IPS-11a (cell line): ENCODE data around the gene ISOC2.
A peak's percentile ranks its signal among the peaks of the same experiment; 100 is the strongest.
"Not testable (repeated sequence)": the region's sequence is repeated elsewhere in the genome, so short reads cannot be mapped to it uniquely, and the experiment has no call there.

Source experiments
- H3K4me3 ChIP-seq: one replicate; pipeline ENCODE4 v1.5.1; 2013; ENCODE audit warnings: low read depth, low read length, control low read depth

ISOC2 gene

DNA sequence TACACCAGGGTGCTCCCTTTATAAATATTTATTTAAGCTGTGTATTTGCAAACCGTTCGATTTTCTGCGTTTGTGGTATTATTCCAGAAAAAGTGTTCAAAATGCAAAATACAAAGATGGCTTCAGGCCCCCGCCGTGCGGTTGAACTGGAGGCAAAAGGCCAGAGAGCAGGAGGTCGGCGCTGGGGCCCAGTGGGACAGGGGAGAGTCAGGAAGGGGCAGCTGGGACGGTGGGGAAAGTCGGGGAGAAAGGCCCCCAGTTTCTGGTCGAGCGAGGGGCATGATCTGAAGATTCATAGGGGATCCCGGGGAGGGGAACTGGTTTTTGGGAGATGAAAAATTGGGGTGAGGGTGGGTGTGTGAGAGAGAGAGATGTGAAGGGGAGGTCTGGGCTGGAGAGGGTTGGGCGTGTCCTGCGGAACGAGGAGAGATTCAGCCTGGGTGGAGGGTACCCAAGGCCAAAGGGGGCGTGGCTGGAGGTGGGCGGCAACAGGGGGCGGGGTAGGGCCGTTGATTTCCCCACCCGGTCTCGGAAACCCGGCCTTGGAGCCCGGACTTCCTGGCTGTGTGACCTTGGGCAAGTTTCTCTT is 678 bp downstream of the ISOC2 start:
- H3K4me3 ChIP-seq: peak overlapping the region; percentile 65

DNA sequence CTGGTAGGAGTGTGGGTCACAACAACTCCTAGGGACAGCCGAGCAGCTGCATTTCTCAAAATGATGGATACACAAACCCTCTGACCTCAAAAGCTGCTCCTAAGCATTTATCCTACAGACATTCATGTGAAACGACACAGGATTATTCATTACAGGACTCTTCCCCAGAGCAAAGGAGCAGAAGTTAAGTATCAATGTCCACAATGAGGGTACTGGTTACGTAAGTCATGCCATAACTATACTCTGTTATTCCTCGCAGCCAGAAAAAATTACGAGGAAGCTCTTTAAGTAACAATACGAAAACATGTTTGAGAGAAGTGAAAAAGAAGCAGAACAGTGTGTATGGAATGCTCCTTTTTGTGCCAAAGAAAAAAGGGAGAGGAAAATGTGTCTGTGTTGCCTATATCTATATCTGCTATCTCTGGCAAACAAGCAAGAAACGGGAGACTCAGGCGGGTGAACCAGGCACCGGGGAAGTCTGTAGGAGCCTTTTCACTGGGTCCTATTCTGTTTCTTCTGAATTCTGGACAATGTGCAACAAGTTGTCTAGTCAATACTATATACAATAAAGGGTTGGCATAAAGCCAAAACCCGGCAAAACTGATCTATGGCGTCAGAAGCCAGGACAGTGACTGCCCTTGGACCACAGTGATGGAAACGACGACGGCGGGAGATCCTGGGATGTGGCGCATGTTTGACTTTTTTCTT is 1.3 kb downstream of the ISOC2 start:
- H3K4me3 ChIP-seq: peak overlapping the region; percentile 44

DNA sequence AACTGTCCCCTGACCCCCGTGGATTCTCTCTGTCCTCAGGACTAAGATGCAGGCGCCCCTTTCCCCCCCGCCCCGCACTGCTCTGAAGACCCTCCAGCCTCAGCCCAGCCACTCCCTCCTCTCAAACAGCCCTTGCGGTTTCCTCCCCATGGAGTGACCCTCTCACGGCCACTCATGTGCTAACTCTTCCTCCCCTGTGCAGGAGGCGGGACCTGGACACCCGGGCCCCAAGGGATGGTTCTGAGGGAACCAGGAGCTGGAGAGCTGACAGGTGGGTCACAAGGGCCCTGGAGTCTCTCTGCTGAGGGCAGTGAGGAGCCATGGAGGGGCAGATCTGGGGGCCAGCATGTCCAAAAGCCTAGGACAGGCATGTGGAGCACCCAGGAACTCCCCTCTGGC is 1.9 kb downstream of the ISOC2 start:
- no peak overlapping the region for H3K4me3 ChIP-seq

DNA sequence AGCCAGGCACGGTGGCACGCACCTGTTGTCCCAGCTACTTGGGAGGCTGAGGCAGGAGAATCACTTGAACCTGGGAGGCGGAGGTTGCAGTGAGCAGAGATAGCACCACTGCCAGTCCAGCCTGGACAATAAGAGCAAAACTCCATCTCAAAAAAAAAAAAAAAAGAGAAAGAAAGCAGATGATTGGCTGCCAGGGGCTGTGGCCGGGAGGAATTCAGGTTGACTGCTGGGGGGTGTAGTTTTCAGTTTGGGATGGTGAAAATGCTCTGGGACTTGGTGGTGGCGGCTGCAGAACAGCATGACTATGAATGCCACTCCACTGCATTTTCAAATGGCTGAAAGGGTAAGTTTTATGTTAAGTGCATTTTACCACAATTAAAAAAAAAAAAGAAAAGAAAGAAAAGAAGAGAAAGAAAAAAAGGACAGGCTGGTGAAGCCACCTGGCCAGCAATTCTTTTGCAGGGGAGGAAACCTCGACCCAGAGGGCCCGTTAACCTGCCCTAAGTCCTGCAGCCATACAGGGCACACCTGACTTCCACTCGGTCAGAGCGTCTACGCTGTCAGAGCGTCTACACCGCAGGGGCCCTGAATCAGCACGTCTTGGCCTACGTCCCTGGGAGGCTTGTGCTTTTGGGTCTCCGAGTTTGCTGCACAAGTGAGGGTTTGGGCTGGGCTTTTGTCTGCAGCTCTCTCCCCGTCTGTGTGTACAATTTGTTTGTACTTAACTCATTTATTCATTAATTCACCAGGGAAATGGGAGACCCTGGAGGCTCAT is 3.6 kb downstream of the ISOC2 start:
- no peak overlapping the region for H3K4me3 ChIP-seq

DNA sequence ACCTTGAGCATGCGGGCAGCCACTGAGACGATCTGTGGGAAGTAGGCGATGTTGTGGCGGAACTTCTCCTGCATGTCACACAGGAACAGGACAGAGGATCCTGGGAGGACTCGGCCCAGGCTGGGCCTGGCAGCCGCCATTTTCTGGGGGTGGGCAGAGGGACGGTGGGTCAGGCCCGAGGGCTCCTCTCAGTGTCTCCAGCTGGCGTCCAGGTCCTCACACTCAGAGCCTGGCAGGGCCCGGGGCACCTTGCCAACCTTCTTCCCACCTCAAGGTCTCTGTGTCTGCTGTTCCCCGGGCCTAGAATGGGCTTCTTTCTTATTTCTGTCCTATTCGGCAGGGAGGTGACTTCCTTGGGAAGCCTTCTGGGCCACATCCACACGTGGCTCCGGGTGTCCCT is 5.1 kb downstream of the ISOC2 start:
- no peak overlapping the region for H3K4me3 ChIP-seq

DNA sequence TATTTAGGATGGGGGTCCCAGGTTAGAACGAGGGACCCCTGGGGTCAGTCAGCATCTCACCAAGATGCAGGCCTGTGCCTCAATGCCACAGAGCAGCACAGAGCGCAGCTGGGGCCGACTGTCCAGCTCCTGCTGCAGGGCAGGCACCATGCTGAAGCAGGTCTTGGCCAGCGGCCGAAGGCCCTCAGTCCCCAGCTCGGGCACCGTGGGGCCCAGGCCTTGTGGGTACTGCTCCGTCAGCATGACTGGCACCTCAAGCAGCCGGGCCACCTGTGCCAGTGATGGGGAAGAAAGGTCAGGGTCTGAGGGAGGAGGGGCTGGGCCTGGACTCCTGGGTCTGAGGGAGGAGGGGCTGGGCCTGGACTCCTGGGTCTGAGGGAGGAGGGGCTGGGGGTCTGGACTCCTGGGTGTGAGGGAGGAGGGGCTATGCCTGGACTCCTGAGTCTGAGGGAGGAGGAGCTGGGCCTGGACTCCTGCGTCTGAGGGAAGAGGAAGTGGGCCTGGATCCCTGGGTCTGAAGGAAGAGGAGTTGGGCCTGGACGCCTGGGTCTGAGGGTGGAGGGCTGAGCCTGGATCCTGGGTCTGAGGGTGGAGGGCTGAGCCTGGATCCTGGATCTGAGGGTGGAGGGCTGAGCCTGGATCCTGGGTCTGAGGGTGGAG is 5.7 kb downstream of the ISOC2 start:
- H3K4me3 ChIP-seq: no peak overlapping the region

DNA sequence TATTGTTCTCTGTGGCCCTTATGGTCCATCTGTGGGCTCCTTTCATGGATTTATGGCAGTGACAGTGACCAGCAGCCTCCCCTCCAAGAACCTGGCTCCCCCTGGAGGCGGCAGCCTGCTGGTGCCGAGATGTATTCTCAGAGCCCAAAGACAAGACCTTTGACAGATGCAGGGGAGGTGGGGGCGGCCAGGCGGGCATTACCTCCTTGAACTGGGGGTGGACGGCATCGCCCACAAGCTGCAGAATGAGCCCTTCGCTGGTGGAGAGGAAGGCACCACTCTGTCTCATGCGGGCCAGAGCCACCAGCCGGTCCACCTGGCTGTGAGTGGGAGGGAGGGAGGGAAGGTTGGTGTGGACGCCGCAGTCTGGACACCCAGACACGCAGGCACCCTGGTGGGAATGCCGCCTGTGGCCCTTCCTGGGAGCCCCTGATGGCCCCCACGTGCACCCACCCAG is 6.6 kb downstream of the ISOC2 start:
- H3K4me3 ChIP-seq: no peak overlapping the region

DNA sequence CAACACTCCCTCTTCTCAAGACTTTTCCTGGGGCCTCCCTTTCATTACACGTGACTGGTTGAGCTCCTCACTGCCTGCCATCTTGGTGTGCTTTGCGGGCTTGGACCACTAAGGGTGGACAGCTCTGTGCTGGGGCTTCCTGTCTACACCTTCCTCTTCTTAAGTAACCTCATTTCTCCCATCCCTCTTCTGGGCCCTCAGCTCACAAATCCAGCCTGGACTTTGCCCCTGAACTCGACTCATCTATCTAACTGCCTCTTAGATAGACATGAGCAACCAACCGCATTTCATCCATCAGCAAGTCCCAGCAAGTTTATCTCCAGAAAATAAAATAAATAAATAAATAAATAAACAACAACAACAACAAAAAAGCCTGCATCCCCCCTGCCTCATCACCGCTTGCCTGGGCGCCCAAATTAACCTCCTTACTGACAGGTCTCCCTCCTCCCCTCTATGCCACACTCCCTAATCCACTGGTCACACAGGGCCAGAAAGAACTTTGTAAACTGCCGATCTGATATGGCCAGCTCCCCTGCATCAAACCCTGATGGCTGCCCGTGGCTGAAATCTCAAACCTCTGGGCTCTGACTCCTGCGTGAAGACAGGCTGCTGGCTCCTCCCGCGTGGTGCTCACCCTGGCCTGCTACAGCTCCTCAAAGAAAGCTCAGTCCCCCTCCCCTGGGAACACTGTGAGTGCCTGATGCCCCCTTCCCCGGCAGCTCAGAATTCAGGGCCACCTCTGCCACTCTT is 7.8 kb downstream of the ISOC2 start:
- H3K4me3 ChIP-seq: no peak overlapping the region

DNA sequence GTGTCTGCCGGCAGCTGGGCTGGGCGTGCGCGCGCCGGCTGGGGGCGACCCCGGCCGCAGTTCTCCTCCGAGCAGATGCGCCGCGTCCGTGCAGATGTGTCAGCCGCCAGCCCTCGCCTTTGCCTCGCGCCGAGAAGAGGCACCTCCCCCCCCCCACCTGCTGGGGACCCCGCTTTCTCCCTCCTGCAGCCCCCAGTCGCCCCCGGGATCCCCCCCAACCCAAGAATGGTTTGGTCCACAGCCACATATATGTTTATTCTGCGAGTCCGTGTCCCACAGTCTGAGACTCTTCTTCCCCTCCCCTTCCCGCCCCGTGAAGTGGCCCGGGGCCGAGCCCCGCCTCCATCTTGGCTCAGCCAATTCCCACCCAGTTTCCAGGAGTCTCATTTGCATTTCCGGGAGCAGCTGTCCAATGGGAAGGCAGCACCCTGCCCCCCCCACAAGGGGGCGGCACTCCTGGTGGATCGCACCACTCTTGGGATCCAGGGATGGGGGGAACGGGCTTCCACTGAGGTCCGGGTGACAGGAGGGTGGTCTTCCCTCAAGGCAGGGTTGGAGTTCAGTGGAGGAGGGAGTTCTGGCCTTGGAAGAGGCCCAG is 8.6 kb downstream of the ISOC2 start:
- no peak overlapping the region for H3K4me3 ChIP-seq

DNA sequence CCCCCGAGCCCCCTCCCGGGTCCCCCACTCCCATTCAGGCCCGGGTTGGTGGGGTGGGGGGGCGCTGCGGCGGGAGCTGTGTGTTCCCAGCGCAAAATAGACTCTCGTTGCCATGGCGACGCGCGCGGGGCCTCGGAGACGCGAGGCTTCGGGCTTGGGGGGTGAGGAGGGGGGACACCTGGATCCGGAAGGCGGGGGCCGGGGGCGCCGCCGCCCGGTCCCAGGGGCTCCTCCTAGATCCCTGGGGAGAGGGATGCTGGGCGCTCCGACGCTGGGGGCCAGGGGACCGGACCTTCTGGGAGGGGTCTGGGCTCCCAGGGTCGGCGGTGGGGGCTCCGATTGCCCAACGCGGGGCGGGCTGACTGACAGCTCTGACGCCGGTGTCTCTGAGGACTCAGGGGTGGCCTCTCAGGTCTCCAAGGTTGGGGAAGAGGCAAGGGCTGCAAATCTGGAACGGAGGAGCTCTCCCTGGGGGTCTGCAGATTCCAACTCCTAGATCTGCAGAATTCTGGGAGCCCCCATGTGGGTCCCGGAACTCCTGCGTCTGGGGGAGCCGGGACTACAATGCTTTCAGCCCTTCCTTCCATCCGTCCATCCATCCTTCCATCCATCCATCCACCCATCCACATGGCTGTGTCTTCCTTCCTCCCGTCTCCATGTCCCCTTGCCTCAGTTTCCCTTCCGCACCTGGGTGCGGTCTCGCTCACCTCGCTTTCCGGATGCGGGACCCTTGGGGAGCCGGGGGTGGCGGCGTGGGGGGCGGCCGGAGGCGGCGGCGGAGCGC is 9.3 kb downstream of the ISOC2 start:
- H3K4me3 ChIP-seq: no peak overlapping the region

DNA sequence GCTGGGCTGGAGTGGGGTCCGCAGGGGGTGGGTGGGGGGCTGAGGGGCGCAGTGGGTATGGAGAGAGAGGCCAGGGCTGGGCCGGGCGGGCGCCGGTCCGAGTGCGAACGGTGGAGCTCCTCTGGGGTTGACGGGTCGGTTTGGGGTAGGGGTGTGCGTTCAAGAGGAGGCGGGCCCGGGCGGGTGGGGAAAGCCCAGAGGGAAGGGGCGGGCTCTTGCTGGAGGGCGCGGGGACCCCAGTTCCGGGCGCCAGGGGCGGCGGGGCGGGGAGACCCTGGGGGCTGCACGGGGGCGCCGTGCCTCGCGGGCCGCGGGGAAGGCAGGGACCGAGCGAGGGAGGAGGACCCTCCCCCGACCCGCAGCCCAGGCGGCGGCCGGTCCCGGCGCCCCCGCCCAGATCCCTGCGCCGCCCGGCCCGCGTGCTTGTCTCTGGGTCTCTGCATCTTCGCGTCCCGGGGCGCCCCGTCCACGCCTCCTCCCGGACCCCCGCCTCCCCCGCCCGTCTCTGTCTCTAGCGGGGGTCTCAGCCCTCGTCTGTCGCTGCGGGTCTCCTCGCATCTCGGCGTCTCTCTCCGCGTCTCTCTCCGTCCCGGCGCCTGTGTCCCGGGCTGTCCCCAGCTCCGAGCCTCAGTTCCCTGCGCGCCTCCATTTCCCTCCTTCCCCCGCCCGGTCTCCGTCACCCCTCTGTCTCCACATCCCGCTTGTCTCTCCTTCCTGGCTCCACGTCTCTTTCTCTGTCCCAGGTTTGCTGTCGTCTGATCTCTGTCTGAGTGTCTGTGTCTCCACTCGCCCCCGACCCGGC is 10.1 kb downstream of the ISOC2 start:
- peak overlapping the region; percentile 25 for H3K4me3 ChIP-seq

DNA sequence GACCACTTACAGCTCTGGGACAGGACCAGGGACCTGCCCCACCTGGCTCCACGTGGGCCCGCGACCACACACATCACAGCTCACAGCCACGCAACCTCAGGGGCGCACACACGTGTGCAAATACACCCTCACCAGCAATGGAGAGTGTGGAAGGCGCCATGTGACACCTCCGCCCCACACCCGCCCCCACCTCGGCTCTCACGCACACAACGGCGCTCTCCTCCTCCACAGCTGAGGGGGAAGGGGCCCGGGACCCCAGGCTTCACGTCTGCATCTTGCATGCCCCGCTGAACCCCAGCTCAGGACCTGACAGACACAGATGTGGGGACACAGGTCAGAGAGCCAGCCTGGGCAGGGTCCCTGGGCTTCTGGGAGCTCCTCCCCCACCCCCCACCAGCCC is 12.0 kb downstream of the ISOC2 start:
- no peak overlapping the region for H3K4me3 ChIP-seq

DNA sequence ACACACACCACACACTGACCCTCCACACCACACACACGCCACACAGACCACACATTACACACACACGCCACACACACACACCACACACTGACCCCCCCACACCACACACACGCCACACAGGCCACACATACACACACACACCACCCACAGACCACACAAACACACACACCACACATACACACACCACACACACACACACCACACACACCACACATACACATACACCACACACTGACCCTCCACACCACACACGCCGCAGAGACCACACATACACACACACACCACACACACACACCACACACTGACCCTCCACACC is 13.3 kb downstream of the ISOC2 start:
- H3K4me3 ChIP-seq: not testable (repeated sequence)

DNA sequence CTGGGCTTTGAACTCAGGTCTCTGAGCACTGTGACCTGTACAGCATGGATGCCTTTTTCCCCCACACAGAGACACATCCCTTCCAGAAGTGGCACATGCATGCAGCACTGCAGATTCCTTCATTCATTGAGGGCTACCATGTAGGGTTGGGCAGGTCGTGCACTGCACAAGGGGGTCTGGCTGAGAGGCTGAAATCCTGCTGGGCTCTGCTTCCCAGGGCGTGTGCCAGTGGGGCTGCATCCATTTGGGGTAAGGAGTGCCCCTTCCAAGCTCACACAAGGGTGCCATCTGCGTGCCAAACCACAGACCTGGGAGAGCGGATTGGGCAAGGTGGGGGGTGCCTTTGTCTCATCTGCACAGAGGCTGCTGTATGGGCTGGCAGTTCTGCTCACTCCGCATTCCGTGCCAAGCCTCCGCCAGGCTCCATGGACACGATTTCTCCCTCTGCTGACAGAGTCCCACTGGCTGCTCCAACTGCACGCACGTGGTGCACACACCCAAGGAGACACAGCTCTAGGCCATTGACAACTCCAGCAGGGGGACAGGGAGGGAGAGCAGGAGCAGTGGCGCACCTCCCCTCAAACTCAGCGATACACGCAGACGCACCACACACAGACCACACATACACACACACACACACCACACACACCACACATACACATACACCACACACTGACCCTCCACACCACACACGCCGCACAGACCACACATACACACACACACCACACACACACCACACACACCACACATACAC is 13.8 kb downstream of the ISOC2 start:
- H3K4me3 ChIP-seq: no peak overlapping the region

DNA sequence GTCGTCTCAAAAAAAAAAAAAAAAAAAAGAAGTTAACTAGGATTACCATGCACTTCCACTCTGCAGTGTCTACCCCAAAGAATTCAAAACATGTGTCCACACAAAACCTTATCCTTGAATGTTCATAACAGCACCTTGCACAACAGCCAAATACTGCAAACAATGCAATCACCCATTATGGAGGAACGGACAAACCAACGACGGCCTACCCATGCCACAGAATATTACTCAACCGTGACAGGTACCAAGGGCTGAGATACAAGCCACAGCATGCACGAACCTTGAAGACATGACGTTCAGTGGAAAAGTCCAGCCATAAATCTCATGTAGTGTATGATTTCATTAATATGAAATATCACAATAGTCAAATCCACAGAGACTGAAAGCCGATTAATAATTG is 15.4 kb downstream of the ISOC2 start:
- no peak overlapping the region for H3K4me3 ChIP-seq

DNA sequence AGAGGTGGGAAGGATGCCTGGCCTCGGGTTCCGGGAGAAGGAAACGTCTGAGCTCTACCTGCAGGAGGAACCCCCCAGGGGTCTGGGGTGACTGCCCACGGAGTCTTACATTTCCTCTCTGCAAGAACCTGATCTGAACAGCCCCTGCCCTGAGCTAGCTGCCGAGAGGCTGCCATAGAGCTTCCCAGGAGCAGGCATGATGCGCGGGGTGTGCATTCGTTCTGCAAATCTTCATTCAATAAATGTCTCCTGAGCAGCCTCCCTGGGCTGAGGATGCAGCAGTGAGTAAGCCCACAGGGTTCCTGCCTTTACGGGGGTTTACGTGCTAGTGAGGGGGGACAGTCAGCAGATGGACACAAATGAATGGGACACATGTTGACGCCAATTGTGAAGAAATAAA is 16.8 kb downstream of the ISOC2 start:
- no peak overlapping the region for H3K4me3 ChIP-seq

DNA sequence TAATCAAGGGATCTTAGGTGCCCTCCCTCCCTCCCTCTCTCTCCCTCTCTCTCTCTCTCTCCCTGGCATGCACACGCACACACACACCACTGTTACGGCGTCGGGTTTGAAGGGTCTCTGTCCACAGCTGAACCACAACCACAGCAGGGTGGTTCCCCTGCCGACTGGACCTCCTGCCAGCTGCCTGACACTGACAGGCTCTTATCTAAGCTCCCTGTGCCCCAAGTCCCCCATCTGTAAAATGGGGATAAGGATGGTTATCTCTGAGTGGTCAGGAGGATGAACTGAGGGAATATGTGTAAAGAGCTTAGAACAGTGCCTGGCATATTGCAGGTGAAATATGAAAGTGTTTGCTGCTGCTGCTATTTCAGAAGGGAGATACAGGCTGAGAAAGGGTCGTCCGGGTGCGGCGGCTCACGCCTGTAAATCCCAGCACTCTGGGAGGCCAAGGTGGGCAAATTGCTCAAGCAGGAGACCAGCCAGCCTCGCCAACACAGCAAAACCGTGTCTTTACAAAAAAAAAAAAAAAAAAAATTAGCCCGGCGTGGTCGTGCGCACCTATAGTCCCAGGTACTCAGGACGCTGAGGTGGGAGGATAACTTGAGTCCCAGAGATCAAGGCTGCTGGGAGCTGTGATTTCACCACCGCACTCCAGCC is 17.5 kb downstream of the ISOC2 start:
- H3K4me3 ChIP-seq: no peak overlapping the region
